SIG-M5 treated with dmso at 0.1 percent for 504 hours (cell line): ENCODE results near the gene OTUB2.
"Not testable (repeated sequence)": the region's sequence is repeated elsewhere in the genome, so short reads cannot be mapped to it uniquely, and the experiment has no call there.

ENCODE experiments used
- DNase-seq: peaks from one replicate; lab custom pipeline; 2025; ENCODE audit not compliant: unreplicated experiment; lab: John Stamatoyannopoulos, UW

Gene OTUB2

DNA sequence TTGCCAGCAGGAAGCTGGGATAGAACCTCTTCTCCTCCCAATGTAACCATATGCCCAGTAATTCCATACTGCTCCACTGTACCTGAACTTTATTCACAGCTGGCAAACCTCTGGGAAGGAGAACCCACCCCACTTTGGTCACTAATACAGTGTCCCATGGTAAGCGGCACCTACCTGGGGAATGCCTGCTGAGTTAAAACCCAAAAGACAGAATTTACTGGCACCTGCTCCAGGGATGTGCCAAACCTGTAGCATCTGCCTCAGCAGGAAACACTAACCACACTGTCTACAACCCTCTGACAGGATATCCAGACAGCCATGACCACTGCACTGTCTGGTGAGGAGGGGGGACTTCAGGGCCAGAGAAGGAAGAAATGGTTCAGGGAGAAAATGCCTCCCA, 28.3 kb downstream of the OTUB2 start:
- no peak for DNase-seq

DNA sequence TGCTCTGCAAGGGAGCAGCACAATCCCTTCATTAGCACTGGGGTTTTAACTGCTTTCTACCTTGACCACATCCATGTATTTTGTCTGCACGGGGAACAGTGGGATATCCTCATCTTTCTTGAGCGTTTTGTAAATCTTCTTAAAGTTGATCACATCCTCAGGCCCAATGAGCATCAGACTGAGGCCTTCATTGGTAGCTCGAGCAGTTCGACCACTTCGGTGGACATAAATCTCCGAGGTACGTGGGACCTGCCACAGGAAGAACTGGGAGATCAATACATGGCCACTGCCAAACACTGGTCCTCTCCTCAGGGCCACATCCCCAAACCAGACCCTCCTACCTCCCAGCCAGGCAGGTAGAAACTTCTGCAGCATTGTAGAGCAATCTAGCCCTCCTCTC, 28.8 kb downstream of the OTUB2 start:
- no peak for DNase-seq

DNA sequence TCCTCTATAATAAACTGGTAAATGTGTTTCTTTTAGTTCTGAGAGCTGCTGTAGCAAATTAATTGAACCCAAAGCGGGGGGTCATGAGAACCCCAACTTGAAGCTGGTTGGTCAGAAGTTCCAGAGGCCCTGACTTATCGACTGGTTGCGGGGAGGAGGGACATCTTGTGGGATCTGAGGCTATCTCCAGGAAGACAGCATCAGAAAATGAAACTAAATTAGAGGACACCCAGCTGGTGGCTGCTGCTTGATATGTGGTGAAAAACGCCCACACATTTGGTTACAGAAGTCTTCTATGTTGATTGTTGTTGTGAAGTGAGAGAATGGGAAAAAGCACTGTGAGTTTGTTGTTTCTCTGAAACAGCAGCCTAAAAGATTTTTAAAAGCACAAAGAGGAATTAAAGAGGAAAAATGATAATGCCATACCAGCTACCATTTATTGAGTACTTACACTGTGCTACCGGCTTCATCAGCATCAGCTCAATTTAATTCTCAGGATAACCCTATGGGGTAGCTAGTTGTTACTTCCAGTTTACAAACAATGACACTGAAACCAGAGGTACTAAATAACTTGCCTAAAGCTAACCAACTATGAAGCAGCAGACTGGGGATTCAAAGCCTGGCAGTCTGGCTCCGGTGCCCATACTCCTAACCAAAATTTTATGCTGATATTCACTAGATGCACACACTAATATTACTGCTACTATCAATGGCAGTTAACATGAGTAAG, 30.6 kb downstream of the OTUB2 start:
- no peak for DNase-seq

DNA sequence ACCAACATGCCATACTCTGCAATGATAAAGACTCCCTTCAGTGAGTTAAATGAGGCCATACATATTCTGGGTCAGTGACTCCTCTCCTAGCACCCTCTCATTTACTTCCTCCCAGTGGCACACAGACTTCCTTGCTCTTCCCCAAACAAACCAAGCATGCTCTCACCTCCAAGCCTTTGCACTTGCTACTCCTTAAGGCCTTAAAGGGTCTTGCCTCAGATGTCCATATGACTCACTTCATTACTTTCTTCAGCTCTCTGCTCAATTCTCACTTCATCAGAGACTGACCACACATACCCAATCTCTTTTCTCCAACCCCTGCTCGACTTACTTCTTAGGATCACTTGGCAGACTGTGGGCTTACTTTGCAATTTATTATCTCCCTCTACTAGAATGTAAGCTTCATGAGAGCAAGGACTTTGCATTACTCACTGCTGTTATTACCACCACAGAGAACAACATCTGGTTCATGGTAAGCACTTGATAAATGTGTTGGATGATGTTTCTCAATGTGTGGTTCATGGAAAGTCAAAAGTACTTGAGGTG, 32.1 kb downstream of the OTUB2 start:
- DNase-seq, result no peak

DNA sequence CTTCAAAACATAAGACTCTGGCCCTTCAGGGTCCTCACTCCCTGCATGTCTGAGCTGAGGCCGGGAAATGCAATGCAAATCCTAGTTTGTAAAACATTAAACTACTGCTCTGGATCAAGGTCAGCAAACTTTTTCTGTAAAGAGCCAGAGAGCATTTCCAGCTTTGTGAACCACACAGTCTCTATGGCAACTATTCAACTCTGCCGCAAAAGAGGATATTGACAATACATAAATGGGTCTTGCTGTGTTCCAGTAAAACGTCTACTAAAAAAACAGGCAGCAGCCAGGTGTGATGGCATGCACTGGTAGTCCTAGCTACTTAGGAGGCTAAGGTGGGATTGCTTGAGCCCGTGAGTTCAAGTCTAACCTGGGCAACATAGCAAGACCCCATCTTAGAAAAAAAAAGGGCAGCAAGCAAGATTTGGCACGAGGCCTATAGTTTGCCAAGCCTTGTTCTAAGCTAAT, 32.6 kb downstream of the OTUB2 start:
- DNase-seq, result no peak

DNA sequence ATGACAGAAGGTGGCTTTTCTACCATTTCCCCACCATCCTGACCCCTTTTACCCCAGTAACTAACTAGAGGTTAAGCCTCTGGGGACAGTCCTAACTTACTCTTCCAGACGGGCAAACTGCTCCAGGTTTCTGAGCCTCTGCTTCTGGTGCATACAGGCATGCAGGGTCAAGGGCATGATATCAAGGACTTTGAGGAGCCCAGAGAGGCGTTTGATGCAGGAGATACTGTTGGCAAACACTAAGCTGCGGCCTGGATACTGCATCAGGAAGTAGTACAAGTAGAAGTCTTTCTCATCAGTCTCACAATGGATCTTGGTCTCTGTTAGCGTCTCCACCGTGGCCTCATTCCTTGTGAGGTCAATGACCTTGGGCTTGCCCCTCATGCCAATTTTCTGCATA, 33.9 kb downstream of the OTUB2 start:
- no peak for DNase-seq

DNA sequence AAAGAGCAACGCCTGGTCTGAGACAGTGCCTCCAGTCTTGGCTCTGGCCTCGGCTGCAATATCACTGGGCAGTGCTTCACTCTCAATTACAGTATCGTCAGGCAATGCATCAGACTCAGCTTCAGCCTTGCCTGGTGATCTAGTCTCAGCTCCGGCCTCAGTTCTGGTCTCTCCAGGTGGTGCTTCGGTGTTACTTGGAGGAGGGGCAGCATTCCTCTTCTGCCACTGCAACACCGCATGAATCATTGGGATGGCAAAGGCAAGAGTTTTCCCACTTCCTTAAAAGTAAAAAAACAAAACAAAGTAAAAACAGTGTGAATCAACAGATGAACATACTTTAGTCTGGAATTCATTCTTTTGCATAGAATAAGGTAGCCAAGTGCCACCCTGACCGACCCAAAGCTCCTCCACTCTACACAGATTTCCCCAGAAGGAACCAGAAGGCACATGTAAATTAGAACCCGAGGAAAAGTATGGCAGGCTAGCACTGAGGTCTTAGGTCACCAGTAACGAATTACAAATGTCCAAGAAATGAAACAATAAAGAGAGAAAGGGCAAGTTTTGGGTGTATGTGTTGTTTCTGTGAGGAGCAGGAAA, 36.3 kb downstream of the OTUB2 start:
- DNase-seq, result no peak

DNA sequence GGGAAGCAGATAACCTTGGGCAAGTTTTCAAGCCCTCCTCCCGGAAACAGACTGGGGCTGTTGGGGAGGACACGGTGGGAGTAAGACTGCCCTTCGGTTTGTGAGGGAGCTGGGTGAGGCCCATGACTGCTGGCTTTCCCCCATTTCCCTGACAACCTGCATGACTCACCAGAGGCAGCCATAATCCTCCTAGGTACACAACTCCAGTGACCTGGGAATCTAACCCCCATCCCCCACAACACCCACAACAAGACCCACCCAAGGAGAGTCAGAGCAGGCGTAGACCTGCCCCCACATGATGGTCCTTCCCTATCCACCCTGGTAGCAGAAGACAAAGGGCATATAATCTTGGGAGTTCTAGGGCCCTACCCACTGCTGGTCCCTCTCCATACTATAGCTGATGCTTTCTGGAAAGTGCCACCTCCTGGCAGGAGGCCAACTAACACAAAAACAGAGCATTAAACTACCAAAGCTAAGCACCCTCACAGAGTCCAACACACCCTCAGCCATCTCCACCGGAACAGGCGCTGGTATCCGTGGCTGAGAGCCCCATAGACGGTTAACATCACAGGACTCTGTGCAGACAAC, 40.0 kb downstream of the OTUB2 start:
- no peak for DNase-seq

DNA sequence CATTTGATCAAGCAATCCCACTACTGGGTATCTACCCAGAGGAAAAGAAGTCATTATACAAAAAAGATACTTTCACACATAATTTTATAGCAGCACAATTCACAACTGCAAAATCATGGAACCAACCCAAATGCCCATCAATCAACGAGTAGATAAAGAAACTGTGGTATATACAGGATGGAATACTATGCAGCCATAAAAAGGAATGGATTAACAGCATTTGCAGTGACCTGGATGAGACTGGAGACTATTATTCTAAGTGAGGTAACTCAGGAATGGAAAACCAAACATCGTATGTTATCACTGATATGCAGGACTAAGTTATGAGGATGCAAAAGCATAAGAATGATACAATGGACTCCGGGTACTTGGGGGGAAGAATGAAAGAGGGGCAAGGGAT, 45.9 kb downstream of the OTUB2 start:
- DNase-seq, result not testable (repeated sequence)

DNA sequence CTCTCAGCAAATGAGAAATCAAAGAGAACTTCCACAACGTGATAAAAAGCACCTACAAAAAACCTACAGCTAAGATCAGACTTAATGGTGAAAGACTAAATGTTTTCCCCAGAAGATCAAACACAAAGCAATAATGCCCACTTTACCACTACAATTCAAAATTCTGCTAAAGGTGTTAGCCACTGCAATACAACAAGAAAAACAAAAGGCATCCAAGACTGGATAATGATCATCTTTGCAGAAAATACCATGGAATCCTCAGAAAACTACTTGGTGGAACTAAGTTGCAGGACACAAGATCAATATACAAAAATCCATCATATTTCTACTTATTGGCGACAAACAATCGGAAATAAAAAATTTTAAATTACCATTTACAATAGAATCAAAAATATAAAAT, 48.4 kb downstream of the OTUB2 start:
- no peak for DNase-seq

DNA sequence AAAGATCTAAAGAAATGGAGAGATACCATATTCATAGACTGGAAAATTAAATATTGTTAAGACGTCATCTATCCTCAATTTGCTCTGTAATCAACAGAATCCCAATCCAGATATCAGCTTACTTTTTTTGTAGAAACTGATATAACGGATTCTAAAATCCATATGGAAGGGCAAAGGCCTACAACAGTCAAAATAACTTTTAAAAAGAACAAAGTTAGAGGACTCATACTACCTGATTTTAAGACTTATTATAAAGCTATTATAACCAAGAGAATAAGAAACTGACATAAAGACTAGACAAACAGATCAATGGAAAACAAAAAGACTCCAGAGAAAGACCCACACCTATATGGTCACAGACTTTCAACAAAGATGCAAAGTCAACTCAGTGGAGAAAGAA, 48.9 kb downstream of the OTUB2 start:
- DNase-seq, result no peak

DNA sequence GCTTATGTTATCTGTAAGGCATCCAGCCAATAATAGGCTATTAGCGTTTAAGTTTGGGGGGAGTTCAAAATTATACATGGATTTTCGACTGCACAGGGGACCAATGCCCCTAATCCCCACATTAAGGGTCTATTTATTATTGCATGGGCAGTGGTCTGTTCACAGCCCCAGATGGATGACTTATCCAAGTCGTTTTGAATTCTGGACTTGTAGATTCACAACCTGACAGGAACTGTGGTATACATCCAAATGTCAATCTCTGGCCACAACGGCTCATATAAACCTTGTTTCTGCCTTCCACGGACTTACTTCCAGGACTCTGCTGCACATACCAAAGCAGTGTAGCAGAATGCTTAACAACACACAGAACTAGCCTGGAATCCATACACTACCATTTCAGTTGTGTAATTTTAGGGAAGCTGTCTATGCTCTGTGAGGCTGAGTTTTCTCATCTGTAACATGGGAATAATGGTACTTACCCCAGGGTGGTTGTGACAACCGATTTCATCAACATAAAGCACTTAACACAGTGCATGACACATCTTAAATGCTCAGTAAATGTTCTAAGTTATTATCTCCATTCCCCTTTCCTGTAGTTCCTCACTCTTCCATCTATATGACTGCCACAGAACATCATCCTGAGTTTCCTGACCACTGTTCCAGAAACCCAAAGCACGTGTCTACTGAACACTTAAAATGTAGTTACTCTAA, 51.1 kb downstream of the OTUB2 start:
- DNase-seq, result no peak

DNA sequence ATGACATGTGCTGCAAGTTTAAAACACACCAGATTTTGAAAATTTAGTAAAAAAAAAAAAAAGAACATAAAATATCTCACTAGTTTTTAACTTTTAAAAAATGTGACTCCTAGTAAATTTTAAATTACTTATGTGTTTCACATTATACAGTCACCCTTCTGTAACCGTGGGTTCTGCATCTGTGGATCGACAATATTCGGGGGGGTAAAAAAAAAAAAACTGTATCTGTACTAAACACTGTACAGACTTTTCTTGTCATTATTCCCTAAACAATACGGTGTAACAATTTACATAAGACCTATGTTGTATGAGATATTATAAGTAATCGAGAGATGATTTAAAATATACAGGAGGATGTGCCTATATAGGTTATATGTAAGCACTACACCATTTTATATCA, 51.7 kb downstream of the OTUB2 start:
- DNase-seq, result no peak

DNA sequence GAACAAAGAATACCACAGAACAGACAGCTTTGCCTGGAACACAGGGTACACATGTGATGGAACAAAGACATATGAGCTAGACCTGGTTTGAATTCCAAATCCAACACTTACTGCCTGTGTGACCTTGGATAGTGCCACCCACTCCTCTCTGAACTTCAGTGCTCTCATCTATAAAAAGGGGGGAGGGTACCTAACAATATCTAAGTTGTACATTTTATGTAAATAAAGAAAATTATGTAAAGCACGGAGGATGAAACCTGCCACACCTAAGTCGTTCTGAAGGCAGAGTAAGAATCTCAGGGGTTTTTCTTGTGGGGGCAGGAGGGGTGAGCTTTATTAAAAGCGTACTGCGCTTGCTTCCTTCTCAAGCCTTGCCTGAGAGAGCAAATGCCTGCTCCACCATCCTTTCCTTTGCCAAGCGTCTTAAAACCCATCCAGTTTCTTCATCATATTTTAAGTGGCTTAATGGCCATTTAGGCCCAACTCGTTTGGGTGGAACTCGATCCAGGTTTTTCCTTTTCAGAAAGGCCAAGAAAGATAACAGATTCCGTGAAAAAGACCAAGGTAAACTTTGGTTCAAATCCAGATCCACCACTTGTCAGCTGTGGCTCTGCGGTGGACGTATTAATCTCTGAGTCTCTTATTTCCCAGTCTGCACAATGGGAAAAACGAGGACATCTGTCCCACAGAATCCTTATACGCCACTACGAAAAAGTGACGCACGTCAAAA, 53.9 kb downstream of the OTUB2 start:
- no peak for DNase-seq

DNA sequence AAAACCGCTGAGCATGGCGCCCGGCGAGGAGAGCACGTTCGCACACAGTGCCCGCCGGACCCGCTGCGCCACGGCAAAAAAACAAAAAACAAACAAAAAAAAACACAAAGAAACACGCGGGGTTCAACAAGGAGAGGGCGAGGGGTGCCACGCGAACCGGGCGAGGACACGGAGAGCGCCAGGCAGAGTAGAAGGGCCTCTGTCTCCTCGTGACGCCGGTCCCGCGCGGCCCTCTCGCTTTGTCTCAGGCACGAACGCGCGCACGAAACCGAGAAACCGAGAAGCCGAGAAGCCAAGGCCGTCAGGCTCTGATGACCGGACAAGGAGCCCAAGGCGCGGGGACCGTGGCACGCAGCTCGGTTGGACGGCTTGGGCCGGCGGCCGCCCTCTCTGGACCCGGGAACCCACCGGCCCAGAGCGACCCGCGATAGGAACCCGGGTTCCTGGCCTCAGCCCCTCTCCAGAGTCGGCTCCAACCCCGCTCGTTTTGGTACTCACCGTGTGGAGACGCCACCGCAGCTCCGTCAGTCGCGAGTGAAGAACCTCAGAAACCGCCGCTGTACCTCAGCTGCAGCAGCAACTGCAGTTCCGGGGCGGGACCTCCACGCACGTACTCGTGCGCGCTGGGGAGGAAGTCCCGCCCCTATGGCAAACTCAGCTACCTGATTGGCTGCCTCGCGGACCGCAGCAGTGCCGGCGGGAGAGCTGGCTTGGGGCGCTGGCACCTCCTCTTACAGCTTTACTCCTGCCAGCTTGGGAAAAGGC, 54.7 kb downstream of the OTUB2 start, which contains the start of the genes DDX24 and IFI27L1:
DDX24 (minus strand) TSS at position 582 of the 765 bp plus-strand sequence. CDS start 1,460 bp downstream, outside the sequence.
IFI27L1 (plus strand) TSS at position 690 of the 765 bp plus-strand sequence. CDS start 15,628 bp downstream, outside the sequence.
- DNase-seq, result peak; percentile 93

DNA sequence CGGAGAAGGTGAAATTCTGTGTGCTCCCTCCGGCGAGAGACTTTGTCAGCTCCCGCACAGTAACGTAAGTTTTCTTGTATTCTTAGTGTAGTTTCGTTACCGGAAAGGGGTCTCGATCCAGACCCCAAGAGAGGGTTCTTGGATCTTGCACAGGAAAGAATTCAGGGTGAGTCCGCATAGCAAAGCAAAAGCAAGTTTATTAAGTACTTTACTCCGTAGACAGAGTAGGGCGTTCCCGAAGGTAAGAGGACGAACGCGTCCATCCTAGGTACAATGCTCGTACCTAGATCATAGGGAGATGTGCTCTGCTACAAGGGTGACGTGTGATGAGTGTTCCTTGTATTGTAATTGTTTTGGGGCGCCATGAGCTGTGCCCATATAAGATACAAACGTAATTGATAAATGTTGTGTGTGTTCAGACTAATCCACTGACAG, 55.3 kb downstream of the OTUB2 start:
- DNase-seq, result no peak

DNA sequence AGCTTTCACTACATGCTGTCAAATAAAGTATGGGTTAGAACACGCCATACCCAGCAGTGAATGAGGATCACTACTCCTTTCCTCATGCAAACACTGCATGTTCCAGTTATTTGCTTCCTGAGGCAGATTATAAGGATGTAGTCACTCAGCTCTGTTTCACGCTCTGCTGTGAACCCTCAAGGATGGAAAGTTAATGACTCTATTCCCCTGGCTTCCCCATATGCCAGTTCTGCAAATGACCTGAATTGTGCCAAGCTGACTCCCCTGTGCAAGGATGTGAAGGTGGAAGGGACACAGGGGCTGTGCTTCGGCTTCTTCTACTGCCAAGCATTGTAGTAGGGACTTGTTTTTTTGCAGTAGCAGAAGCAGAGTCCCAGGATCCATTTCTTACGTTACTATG, 61.8 kb downstream of the OTUB2 start:
- no peak for DNase-seq

DNA sequence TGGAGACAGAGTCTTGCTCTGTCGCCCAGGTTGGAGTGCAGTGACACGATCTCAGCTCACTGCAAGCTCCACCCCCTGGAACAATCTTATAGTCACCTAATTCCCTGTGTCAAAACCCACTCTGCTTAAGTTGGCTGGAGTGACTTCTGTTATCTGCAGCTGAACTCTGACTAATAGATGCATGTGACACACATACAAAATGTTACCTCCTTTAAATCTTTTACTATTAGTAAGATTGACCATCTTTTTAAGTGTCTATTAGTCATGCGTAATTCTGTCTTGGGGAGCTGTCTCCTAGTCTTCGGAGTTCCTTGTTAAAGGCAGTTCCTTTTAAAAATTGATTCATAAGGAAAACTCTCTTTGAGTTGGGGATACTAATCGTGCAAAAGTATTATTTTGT, 62.4 kb downstream of the OTUB2 start:
- DNase-seq, result no peak

DNA sequence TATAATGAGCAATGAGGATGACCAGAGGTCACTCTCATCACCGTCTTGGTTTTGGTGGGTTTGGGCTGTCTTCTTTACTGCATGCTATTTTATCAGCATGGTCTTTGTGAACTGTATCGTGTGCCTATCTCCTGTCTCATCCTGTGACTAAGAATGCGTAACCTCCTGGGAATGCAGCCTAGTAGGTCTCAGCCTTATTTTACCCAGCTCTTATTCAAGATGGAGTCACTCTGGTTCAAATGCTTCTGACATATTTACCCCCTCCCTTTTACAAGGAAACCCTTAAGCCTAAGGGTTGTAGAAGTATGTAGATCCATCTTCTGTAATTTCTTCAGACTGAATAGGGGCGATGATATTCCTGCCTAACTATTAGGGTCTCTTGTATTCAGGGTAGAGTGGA, 63.3 kb downstream of the OTUB2 start:
- no peak for DNase-seq

DNA sequence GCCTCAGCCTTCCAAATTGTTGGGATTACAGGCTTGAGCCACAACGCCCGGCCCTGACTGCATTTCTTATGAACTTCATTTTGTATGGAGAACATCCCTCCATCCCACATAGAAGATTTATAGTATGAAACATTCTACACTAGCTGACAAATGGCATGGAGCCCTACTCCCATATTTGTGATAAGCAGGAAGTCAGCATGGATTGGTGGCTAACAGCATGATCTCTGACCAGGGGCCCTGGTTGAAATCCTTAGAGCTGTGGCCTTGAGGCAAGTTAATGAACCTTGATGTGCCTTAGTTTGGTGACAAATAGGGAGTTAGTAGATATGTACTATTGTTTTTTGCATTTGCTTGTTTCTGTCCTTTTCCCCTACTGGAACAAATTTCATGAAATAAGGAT, 67.3 kb downstream of the OTUB2 start:
- no peak for DNase-seq
